Loucy (cell line): ENCODE measurements around the gene PAK5.

Experiments used
- H2AFZ ChIP-seq: fragments of 200-600 bp; sonication (generic); 2 replicates; pipeline ENCODE4 v1.6.0; 2016; ENCODE audit warnings: antibody characterized with exemption, mild to moderate bottlenecking, low read length, moderate library complexity
- H3F3A ChIP-seq: fragments of 200-600 bp; 2 replicates; pipeline ENCODE4 v1.6.0; 2016; ENCODE audit warnings: antibody characterized with exemption, low read depth, mild to moderate bottlenecking
- H3K27me3 ChIP-seq: fragments of 200-600 bp; sonication (generic); 2 replicates; pipeline ENCODE4 v1.6.1; 2014; ENCODE audit warnings: low read length, mild to moderate bottlenecking; ENCODE audit not compliant: insufficient read depth, poor library complexity, severe bottlenecking
- H3K36me3 ChIP-seq: fragments of 200-600 bp; sonication (generic); 2 replicates; pipeline ENCODE4 v1.6.1; 2016; ENCODE audit warnings: low read length; ENCODE audit not compliant: insufficient read depth
- H3K4me1 ChIP-seq: fragments of 200-600 bp; sonication (generic); 2 replicates; pipeline ENCODE4 v1.5.1; 2014; ENCODE audit warnings: low read length, mild to moderate bottlenecking; ENCODE audit not compliant: insufficient read depth, poor library complexity, severe bottlenecking
- H3K4me2 ChIP-seq: fragments of 200-600 bp; sonication (generic); 2 replicates; pipeline ENCODE4 v1.6.0; 2014; ENCODE audit warnings: antibody characterized with exemption, low read length, low read depth, mild to moderate bottlenecking; ENCODE audit not compliant: poor library complexity, severe bottlenecking
- H3K4me3 ChIP-seq: fragments of 200-600 bp; sonication (generic); 2 replicates; pipeline ENCODE4 v1.5.1; 2014; ENCODE audit warnings: low read length, mild to moderate bottlenecking, mixed read lengths; ENCODE audit not compliant: poor library complexity, severe bottlenecking
- H3K79me2 ChIP-seq: fragments of 200-600 bp; sonication (generic); 2 replicates; pipeline ENCODE4 v1.6.1; 2014; ENCODE audit warnings: low read length; ENCODE audit not compliant: insufficient read depth
- H3K9ac ChIP-seq: fragments of 200-600 bp; sonication (generic); 2 replicates; pipeline ENCODE4 v1.6.0; 2014; ENCODE audit warnings: mild to moderate bottlenecking, low read depth, low read length, moderate library complexity; ENCODE audit not compliant: poor library complexity, severe bottlenecking
- H3K9me2 ChIP-seq: fragments of 200-600 bp; sonication (generic); replicated peaks from 2 replicates; pipeline ENCODE4 v1.6.1; 2016; ENCODE audit warnings: low read depth, low read length, mixed read lengths
- H3K9me3 ChIP-seq: fragments of 200-600 bp; sonication (generic); 2 replicates; pipeline ENCODE4 v1.6.1; 2014; ENCODE audit warnings: mild to moderate bottlenecking, antibody characterized with exemption, low read length, low read depth; ENCODE audit not compliant: insufficient read depth
- H4K20me1 ChIP-seq: fragments of 200-600 bp; sonication (generic); 2 replicates; pipeline ENCODE4 v1.6.0; 2014; ENCODE audit warnings: antibody characterized with exemption, low read length, mild to moderate bottlenecking; ENCODE audit not compliant: insufficient read depth, poor library complexity, severe bottlenecking
- EZH2phosphoT487 ChIP-seq: fragments of 200-600 bp; IDR thresholded peaks from 2 replicates; pipeline ENCODE4 v1.6.1; 2018; ENCODE audit warnings: antibody characterized with exemption, mild to moderate bottlenecking, moderate library complexity, borderline replicate concordance
- TF ChIP-seq, protein P1 (sequence below): fragments of 200-600 bp; sonication (generic); conservative IDR thresholded peaks from 2 replicates; pipeline ENCODE4 v1.5.1; 2014; ENCODE audit warnings: mild to moderate bottlenecking, antibody characterized with exemption, low read length

PAK5 gene

DNA sequence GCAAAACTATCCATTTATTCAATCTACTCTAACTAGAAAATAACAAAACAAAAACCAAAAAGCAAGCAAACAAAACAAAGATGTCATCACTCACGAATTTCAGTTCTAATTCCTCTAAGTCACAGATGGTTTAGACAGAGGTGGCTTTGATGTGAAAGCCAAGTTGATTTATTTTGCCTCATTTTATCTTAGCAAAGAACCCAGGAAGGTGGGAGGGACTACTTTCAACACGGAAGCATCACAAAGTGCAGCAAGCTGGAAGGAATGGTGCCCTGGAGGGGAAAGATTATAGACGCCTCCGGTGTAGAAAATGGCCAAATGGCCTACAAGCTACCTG lies 236.1 kb downstream of the PAK5 start:
- Histone ChIP-seq H2AFZ (no peak overlapping the region), H3K79me2 (no peaks in the 10 kb centered on the region), H3K9me2 (no peaks in the 10 kb centered on the region), H3K4me2 (no peak overlapping the region), H3K4me3 (no peak overlapping the region), H4K20me1 (no peaks in the 10 kb centered on the region), H3K4me1 (no peaks in the 10 kb centered on the region), H3K9me3 (peaks cover 3% of the 10 kb centered on the region; the same call in 1 of the 2 replicates), H3K9ac (no peak overlapping the region), H3F3A (no peaks in the 10 kb centered on the region), H3K36me3 (no peaks in the 10 kb centered on the region), H3K27me3 (no peaks in the 10 kb centered on the region)
- TF ChIP-seq, protein P1, sequence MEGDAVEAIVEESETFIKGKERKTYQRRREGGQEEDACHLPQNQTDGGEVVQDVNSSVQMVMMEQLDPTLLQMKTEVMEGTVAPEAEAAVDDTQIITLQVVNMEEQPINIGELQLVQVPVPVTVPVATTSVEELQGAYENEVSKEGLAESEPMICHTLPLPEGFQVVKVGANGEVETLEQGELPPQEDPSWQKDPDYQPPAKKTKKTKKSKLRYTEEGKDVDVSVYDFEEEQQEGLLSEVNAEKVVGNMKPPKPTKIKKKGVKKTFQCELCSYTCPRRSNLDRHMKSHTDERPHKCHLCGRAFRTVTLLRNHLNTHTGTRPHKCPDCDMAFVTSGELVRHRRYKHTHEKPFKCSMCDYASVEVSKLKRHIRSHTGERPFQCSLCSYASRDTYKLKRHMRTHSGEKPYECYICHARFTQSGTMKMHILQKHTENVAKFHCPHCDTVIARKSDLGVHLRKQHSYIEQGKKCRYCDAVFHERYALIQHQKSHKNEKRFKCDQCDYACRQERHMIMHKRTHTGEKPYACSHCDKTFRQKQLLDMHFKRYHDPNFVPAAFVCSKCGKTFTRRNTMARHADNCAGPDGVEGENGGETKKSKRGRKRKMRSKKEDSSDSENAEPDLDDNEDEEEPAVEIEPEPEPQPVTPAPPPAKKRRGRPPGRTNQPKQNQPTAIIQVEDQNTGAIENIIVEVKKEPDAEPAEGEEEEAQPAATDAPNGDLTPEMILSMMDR, result no peak
- TF ChIP-seq EZH2phosphoT487, result no peak

DNA sequence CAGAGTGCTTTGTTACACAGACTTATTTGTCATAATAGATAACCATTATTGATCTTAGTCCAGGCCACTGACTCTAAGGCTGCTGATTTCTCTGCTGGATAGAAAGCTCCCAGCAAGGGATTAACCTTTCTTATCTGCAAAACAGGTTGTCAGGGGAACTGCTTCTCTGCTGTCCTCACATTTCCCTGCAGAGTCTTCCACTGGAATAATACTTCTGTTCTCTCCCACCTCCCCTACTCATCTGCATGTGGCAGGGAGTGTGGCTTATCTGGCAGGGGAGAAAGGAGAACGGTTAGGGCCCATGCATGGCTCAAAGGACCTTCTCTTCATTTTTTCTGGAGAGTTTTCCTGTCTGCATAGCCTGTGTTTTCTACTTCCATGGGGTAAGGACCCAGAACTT lies 238.3 kb downstream of the PAK5 start:
- H3K4me2 ChIP-seq, result no peak overlapping the region
- no peaks in the 10 kb centered on the region for H3K27me3 ChIP-seq
- TF ChIP-seq, protein P1, result no peak
- no peak for TF ChIP-seq EZH2phosphoT487
- no peak overlapping the region for H3K4me3 ChIP-seq
- no peaks in the 10 kb centered on the region for H4K20me1 ChIP-seq
- H2AFZ ChIP-seq, result no peak overlapping the region
- H3K36me3 ChIP-seq, result no peaks in the 10 kb centered on the region
- no peaks in the 10 kb centered on the region for H3K4me1 ChIP-seq
- no peak overlapping the region for H3K9ac ChIP-seq
- H3F3A ChIP-seq, result no peaks in the 10 kb centered on the region
- no peaks in the 10 kb centered on the region for H3K79me2 ChIP-seq
- peaks cover 3% of the 10 kb centered on the region; the same call in 1 of the 2 replicates for H3K9me3 ChIP-seq
- no peaks in the 10 kb centered on the region for H3K9me2 ChIP-seq

DNA sequence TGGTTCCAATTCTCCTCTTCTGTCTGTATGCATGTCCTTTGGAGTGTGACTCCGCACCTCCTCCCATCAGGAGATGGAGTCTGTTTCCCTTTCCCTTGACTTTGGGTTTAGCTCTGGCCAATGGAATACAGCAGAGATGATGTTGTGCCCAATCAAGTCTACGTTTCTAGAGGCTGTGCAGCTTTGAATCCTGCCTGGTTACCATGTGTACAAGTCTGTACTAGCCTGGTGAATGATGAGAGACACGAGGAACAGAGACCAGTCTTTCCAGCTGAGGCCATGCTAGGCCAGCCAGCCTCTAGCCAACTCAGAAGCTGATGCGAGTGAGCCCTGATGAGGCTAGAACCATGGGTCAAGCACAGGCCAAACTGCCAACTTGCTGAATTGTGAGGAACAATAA lies 241.3 kb downstream of the PAK5 start:
- Histone ChIP-seq H3K36me3 (no peaks in the 10 kb centered on the region), H3K9me3 (peaks cover 3% of the 10 kb centered on the region; the same call in 1 of the 2 replicates), H3F3A (no peaks in the 10 kb centered on the region), H4K20me1 (no peaks in the 10 kb centered on the region), H3K4me2 (no peak overlapping the region), H3K9me2 (no peaks in the 10 kb centered on the region), H3K4me1 (no peaks in the 10 kb centered on the region), H2AFZ (no peak overlapping the region), H3K27me3 (no peaks in the 10 kb centered on the region), H3K9ac (no peak overlapping the region), H3K4me3 (no peak overlapping the region), H3K79me2 (no peaks in the 10 kb centered on the region)
- TF ChIP-seq EZH2phosphoT487, result no peak
- TF ChIP-seq, protein P1, result no peak
